Activated CD4-positive, alpha-beta T cell treated with anti-CD3 and anti-CD28 coated beads for 4 hours (primary cell): ENCODE results near the gene NIN.

ENCODE experiments used
- DNase-seq, 2 donors: peaks; one replicate each; pipeline ENCODE4 v3.0.0-alpha.2; 2020

The NIN gene, protein sequence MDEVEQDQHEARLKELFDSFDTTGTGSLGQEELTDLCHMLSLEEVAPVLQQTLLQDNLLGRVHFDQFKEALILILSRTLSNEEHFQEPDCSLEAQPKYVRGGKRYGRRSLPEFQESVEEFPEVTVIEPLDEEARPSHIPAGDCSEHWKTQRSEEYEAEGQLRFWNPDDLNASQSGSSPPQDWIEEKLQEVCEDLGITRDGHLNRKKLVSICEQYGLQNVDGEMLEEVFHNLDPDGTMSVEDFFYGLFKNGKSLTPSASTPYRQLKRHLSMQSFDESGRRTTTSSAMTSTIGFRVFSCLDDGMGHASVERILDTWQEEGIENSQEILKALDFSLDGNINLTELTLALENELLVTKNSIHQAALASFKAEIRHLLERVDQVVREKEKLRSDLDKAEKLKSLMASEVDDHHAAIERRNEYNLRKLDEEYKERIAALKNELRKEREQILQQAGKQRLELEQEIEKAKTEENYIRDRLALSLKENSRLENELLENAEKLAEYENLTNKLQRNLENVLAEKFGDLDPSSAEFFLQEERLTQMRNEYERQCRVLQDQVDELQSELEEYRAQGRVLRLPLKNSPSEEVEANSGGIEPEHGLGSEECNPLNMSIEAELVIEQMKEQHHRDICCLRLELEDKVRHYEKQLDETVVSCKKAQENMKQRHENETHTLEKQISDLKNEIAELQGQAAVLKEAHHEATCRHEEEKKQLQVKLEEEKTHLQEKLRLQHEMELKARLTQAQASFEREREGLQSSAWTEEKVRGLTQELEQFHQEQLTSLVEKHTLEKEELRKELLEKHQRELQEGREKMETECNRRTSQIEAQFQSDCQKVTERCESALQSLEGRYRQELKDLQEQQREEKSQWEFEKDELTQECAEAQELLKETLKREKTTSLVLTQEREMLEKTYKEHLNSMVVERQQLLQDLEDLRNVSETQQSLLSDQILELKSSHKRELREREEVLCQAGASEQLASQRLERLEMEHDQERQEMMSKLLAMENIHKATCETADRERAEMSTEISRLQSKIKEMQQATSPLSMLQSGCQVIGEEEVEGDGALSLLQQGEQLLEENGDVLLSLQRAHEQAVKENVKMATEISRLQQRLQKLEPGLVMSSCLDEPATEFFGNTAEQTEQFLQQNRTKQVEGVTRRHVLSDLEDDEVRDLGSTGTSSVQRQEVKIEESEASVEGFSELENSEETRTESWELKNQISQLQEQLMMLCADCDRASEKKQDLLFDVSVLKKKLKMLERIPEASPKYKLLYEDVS (N-terminal part only)

DNA sequence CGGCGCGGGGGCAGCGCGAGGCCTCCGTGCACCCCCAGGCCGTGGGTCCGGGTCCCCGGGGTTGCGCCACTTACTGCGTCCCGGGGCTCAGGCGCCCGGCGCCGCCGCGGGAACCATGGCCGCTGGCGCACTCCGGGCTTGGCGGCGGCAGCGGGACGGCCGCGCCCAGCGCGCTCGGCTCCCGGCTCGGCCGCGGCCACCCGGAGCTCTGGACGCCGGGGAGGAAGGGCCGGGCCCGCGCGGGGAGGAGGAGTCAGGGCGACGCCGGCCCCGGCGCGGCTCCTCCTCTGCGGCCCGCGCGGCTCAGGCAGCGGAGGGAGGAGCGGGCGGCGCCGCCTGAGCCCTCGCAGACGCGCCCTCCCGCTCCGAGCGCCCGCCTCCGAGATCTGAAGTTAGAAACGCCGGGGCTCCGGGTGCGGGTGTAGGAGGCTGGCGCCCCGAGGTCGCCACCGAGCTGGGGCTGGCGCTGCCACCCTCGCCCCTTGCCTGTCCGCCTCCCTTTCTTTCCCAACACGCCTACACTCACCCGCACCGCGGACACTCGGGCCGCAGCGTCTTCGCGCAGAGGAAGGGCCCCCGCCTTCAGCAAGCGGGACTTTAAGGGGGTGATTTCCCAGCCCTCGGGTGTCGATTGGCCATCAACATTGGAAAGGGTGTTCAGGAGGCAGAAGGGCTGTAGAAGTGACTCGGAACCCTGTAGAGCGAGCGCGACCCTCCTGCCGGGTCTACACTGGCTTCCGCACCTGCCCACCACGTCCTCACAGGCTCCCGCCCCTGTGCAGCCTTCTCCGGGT is at the start of gene NIN:
Gene NIN, minus strand, starts transcription at position 231 of the 794 bp plus-strand sequence. CDS start 9,106 bp downstream, outside the sequence.
- peak; percentile 66 to 71 for DNase-seq

DNA sequence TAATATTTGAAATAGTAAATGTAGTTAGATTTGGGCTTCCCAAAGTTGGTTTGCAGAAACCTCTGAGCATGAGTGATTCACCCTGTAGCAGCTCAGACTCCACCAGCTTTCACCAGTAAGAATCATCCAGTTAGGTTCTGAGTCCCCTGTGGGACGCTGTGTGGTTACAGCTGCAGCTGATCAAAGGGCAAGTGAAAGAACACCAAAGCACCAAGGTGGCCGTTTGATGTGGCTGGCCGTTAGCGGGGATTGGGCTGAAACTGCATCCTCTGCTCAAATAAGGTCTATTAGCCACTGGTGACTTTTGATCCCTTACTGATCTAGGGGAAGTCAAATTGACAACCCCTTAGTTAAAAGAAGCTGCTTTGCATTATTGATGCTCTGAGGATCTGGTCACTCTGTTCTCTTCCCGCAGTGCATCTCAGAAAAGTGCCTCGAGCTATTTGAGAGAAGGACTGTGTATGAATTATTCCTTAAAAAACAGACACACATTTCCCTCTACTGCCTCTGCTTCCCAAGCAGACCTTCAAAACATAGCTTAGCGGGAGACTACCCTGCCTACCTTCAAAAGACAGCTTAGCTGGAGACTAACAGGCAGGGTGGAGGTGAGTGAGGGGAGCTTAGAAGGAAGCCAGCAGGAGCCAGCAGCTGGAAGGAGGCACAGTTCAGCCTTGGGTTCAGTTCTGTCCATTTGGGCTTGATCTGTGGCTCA is 44.6 kb upstream of the NIN start:
- DNase-seq = peak; percentile 34 to 41

DNA sequence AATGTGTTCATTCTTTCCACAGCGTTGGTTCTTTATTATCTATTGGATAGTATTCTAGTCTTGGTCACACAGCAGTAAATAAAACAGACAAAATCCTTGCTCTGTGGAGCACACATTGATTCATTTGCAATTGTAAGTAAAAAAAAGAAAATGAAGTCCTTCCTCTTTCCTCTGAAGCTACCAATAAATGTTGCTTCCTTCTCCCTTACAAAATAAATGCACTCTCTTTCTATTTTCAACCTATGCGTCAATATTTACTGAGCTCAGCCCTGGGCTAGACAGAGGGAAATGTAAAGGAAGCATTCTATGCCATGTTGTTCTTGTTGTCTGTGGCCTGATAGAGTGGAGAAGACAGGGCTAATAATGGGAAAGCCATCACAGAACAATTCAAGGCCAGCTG is 43.8 kb upstream of the NIN start:
- no peak for DNase-seq

DNA sequence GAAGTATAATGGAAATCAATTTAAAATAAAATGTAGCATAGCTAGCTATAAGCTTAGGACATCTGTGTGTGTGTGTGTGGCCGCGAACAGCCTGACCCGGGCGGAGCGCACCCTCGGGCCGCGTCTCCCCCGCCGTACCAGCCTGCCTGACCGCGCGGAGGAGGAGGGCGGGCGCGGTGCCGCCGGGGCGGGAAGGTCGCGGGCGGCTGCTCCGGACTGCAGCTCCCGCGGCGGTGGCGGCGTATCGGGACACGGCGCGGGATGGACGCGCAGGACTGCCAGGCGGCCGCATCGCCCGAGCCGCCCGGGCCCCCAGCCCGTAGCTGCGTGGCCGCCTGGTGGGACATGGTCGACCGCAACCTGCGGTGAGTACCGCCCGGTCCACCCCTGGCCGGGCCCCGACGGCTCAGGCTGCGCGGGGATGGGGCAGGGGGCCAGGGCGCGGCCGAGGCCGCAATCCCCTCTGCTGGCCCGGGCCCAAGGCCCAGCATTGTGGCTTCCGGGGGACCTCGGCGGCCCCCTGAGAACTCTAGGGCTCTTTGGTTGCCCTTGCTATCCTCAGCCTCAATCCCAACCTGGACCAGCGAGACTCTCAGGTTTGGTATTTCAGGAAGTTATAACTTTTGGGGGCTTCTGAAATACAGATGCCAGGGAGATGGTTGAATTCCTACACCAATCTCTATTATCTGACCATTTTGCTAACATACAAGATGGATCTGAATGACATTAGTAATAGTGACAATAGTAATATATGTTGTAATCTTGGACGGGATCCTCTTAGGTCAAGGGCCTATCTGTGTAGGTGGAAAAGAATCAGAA is 41.2 kb upstream of the NIN start, which contains the start of gene ABHD12B:
Gene ABHD12B, plus strand, starts transcription at position 140 of the 819 bp plus-strand sequence. Its CDS starts 122 bp downstream, at position 262.
- DNase-seq = no peak

DNA sequence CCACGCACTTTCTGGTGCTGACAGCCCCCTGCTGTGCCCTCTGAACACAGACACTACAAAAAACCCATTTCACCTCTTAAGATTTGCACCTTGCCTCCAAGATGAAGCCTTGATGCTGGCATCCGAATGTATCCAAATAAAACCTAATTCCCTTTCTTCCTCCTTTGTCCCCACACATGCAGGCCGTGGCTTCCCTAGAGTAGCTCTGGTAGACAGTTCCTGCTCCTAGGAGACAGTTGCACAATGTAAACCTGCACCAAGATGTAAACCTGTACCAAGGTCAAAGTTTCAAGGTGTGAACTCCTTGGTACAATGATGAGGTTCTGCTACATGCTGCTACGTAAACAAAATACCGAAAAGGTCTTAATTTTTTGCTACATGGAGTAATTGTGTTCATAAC is 40.3 kb upstream of the NIN start:
- no peak for DNase-seq

DNA sequence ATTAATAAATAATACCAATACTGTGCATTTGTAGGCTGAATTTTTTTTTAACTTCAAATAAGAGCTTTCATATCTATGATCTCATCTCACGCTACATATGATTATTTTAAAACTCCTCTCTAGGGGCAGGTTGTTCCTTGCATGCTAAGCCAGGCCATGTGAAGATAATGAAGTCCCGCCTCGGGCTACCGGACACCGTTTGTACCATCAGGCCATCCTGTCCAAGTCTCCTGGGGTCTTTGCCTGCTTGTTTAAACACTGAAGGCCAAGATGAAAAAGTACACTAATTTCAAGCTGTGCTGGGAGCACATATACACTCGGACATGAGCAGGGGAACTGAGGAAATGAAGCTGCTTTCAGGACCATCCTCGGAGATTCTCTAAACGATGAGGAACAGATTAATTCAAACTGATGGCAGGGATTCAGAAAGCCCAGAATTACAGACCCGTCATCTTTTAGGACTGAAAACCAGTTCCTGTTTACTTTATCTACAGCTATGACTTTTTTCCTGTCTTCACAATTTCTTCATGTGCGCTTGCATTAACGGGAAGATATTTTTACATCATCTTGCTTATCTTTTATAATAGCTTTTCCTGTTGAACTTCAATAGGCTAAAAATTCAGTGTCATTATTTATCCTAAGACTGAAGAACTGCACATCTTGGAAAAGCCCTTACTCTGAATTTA is 34.6 kb upstream of the NIN start:
- DNase-seq = no peak

DNA sequence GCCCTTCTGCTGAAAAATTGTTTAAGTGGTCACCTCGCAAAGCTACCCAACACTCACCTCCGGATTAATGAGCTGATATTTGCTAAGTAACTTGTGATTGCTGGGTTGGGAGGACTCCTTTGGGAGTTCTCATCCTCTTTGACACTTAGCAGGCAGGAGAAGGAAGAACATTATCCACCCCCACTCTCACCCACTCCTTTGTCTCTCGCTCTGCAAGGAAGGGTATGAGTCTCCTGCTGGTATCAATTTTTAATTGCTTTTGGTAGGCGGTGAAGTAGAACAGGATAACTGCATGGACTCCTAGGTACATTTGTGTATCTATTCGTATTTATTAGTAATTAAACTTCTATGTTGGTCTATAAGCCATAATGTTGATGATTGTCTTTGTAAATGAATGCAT is 34.0 kb upstream of the NIN start:
- no peak for DNase-seq

DNA sequence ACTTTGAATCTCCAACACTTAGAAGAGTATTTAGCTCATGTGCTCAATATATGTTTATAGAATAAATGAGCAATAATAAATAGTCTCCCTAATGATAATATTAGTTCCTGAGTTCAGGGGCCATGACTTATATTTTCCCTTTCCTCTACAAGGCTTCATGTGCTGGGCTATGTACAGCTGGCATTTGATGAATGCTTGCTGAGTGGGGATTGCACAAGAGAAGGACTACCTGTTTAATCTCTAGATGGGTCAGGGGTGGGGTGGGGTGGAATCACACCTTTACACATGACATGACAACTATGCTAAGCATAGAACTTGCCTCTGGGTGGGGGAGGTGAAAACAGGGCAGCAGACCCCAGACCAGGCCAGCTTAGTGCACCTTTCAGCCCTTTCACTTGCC is 33.3 kb upstream of the NIN start:
- no peak for DNase-seq

DNA sequence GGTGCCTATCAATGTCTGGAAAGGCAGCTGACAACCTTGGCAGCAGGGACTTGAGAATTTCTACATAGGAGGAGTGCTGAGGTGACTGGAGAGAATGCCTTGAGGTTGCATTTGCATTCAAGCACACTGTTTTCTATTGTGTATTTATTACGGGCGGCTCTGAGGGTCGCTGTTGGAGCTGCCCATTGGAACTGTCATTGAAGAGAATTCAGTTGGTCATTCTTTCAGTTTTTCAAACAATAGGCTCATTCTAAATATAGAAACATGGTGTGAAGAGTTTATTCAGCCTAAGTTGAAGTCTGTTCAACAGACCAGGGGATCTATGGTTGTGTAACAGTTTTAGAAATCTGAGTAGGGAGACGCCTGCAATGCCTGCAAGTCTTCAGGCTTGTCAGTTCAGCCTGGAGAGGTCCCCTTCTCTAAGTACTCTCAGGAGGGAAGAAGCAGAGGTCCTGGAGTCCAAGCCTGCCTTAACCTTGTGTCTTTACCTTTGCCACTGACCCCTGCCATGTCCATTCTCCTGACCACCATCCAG is 31.1 kb upstream of the NIN start:
- no peak for DNase-seq

DNA sequence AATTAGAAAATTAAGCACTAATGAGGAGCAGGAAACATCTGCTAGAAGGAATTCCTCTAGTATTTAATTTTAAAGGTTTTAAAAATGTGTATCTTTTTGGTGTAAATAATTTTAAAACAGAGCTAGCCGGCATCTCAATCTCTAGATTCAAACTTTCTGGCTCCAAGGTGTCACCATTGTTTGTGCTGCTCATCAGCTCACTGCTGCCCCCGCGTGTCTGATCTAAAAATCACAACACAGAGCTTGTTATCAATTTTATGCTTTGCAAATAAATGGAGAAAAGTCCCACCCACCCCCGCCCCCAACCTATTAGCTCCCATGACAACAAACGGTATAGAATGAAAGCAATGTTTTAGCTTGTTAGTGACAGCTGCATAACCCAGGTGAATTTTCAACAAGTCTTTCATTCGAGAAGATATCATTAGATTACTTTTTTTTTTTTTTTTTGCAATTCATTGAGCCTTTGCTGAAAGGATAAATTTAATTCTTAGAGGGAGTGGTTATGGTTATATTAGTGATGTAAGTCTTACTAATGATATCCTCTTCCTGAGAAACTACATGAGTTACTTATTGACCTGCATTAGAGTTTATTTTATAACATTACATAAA is 29.6 kb upstream of the NIN start:
- DNase-seq = peak; percentile 79 to 95

DNA sequence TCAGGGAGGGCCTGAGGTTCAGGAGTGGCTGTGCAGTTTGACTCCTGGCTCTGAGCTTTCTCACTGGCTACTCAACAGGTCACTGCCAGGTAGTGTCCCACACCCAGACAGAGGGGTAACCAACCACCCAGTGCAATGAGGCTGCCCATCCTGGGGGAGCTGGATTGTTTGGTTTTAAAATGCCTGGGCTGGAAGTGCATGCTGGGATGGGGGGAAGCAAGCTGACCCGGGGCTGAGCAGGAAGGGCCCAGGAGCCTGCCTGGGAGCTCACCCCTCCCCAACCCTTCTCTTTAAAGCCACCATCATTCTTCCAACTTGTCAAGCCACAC is 28.3 kb upstream of the NIN start:
- no peak for DNase-seq

DNA sequence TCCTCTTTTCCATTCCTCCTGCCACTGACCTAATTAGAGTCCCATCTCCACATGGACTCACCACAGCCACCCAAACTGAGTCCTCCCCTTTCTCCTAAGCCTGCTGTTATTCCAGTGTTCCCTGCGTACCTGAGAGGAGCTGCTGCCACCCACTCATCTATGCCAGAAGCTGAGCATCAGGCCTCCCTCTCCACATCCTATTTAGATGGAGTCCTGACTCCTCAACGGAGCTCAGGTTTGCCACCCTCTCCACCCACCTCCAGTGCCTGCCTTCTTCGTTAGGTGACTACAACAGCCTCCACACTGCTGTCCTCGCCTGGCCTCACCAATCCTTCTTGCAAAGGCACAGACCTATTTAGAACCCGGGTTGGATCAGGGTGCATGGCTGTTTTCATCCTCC is 25.7 kb upstream of the NIN start:
- DNase-seq = no peak

DNA sequence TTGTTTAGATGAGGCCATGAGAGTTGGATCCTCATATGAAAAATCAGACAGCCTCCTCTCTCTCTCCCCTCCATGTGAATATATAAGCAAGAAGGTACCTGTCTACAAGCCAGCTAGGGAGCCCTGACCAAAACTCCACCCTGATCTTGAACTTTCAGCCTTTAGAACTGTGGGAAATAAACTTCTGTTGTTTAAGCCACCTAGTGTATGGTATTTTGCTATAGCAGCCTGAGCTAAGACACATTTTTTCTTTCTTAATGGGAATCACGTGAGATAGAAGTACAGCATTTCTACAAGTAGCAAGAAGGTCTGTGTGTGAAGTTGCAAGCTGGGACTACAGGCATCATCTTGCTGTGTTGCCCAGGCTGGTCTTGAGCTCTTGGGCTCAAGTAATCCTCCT is 24.6 kb upstream of the NIN start:
- no peak for DNase-seq

DNA sequence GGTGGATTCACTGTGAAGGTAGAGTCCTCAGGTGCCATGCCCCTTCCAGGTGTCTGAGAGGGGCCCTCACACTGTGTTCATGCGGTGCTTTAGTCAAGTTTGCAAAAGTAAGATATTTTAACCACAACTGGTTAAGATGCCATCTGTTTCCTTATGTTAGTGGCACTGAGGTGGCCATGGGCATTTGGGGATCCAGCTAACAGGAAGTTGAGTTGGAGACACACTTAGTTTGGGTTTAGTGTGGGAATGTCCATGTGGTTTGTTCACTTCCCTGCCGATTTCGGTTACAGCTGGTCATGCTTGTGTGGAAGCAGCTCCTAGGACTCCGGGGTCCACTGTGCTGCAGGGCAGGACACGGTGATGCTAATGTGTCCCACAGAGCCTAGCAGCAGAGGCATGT is 23.6 kb upstream of the NIN start:
- DNase-seq = no peak

DNA sequence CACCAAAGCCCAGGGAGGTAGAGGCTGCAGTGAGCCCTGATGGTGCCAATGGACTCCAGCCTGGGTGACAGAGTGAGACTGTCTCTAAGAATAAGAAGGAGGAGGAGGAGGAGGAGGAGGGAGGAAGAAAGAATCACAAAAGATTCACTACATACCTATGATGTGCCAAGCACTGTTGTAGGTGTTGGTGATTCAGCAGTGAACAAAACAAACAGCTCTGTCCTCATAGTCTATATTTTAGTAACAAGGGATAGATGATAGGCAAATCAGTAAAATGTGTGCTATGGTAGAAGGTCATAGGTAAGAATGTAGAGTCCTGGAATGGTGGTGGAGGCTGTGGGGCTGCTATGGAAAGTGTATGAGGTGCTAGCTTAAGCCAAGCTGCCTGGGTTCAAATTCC is 22.9 kb upstream of the NIN start:
- no peak for DNase-seq

DNA sequence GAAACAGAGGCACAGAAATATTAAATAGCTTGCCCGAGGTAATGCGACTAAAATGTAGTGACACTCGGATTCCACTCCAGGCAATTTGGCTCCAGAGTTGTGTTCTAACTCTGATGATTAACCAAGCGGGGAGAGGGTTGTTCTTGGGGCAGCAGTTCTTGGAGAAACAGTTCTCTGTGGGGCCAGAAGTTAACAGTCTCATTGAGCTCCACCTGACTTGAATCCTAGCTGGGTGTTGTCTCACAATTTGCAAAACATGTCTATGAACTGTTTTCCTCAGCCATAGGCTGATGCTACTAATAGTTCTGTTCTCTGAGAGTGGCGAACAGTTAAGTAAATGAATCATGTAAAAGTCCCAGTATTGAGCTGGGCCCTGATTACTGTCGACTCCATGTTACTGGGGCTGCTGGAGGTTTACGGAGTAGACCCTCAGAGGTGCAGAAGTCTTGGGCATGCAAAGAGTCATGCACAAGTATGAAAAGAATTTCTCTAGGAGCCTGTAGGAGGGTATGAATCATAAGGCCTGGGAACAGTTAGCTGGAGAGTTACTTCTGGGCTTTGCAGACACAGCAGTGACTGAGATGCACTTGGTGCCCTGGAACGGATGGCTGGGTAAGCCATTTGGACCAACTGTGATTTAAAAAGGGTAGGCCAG is 15.4 kb upstream of the NIN start:
- DNase-seq = no peak

DNA sequence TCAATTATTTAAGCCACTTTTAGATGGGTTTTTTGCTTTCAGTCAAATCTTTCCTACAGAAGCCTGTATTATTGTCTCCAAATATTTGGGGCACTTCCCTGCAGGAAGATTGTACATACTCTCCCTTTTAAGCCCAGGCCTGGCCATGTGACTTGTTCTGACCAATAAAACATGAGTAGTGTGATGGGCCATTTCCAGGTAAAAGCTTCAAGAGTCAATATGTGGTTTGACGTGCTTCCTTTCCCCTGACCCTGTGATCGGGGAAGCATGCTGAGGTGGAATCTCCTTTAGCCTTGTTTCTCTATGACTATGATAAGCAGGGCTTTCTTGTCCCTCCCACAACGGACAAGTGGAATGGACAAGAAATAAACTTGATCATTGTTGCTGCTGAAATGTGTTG is 14.2 kb upstream of the NIN start:
- no peak for DNase-seq

DNA sequence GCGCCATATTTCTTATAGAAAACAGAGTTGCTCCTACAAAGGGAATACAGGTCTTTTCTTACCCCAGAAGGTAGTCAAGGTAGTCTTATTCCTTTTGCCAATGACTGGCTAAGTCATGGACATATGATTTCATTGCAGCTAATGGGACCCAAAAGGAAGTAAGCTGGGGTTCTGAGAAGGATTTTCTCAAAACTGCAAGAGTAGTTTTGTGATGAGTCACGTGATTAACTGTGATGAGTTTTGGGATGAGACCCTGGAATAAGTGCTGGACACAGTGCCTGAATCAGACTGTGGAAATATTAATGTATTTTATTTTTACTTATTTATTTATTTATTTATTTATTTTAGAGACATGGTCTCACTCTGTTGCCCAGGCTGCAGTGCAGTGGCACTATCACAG is 13.4 kb upstream of the NIN start:
- no peak for DNase-seq

DNA sequence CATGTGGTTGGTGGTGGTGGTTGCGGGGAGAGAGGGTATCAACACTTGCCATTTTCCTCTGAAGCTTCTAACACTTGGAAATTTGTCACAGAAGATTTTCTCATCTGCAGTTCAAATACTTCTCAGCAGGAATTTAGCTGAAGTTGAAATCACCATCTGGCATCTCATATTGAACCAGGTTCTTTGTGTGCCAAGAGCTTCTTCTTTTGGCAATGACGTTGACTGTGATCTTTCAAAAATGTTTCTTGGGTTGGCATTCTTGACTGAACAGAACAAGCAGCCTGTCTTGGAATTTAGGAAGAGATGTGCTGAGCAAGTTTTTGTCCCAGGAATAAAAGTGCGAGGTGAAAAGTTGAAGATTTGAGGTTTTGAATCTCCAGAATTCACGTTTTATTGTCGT is 8.7 kb upstream of the NIN start:
- DNase-seq = no peak
